HG03064 (cell line): Measurements from ENCODE around the gene SLCO2B1.

Experiments used
- ATAC-seq: cut with Tn5 transposase; IDR thresholded peaks from one replicate; pipeline ENCODE4 v1.9.1; 2021; ENCODE audit warnings: low read depth; ENCODE audit not compliant: unreplicated experiment

The SLCO2B1 gene

GRCh38 chr11:75161506-75162095 is 10.7 kb downstream of the SLCO2B1 start:
- ATAC-seq: no peak

GRCh38 chr11:75162954-75163353 is 12.0 kb downstream of the SLCO2B1 start:
- no peak for ATAC-seq

GRCh38 chr11:75163921-75164849 is 13.3 kb downstream of the SLCO2B1 start:
- no peak for ATAC-seq

- ATAC-seq: no peak
Observed at GRCh38 chr11:75165721-75166120, 14.8 kb downstream of the SLCO2B1 start.

- no peak for ATAC-seq
Observed at GRCh38 chr11:75166791-75167190, 15.9 kb downstream of the SLCO2B1 start.

- ATAC-seq: no peak
Observed at GRCh38 chr11:75167617-75168016, 16.7 kb downstream of the SLCO2B1 start.

- no peak for ATAC-seq
Observed at GRCh38 chr11:75169101-75169885, 18.4 kb downstream of the SLCO2B1 start.

GRCh38 chr11:75170516-75171201 is 19.8 kb downstream of the SLCO2B1 start:
- no peak for ATAC-seq

GRCh38 chr11:75173336-75173735 is 22.4 kb downstream of the SLCO2B1 start:
- ATAC-seq: no peak

- ATAC-seq: no peak
Observed at GRCh38 chr11:75174781-75175370, 24.0 kb downstream of the SLCO2B1 start.

GRCh38 chr11:75182664-75183063 is 31.8 kb downstream of the SLCO2B1 start:
- no peak for ATAC-seq

- no peak for ATAC-seq
Observed at GRCh38 chr11:75184051-75184450, 33.1 kb downstream of the SLCO2B1 start.

GRCh38 chr11:75184757-75185425 is 34.0 kb downstream of the SLCO2B1 start:
- no peak for ATAC-seq

GRCh38 chr11:75185866-75186265 is 35.0 kb downstream of the SLCO2B1 start:
- no peak for ATAC-seq

GRCh38 chr11:75186999-75187398 is 36.1 kb downstream of the SLCO2B1 start:
- no peak for ATAC-seq

- no peak for ATAC-seq
Observed at GRCh38 chr11:75188671-75189070, 37.8 kb downstream of the SLCO2B1 start.

- no peak for ATAC-seq
Observed at GRCh38 chr11:75189108-75189507, 38.2 kb downstream of the SLCO2B1 start.

- ATAC-seq: no peak
Observed at GRCh38 chr11:75189911-75190310, 39.0 kb downstream of the SLCO2B1 start.

GRCh38 chr11:75190652-75191329 is 39.9 kb downstream of the SLCO2B1 start:
- ATAC-seq: no peak
